K562 (cell line): ENCODE measurements around the gene ANKZF1. TPM values are rescaled to one million over a fixed set of nuclear protein-coding genes. Genes with fewer than 3 reads are reported as not detected.

Experiments used
- DPF2 ChIP-seq: fragments of 450-650 bp; IDR thresholded peaks from 2 replicates; pipeline ENCODE4 v1.6.1; 2016
- MYC ChIP-seq, 2 experiments: fragments of 250-450 bp in 1 of 2; sonication (Bioruptor Pico) in 1 of 2; IDR thresholded peaks; 2 replicates each; pipeline versions ENCODE4 v1.5.1 to v1.6.1; 2012 to 2021; ENCODE audit warnings: low read depth in 2 of 2, borderline replicate concordance in 1 of 2, improper control_type of control experiment in 1 of 2, low read length in 1 of 2, mild to moderate bottlenecking in 1 of 2, moderate library complexity in 1 of 2
- polyA plus RNA-seq, 8 experiments: library from polyadenylated mRNA; depleted of rRNA in 4 of 8; stranded (reverse) in 5 of 8; unstranded in 3 of 8; fragments of >200 nt; fragmentation: Nextera tagmentation in 2 of 8; fragmentation: Illumina TruSeq in 1 of 8; extraction: Ambion mirVana in 2 of 8; extraction: Trizol in 1 of 8; gene quantifications; 2 replicates each; pipeline versions ENCODE4 v1.2.1 to v1.2.3, GENCODE V29; 2011 to 2014; ENCODE audit warnings: inconsistent platforms in 1 of 8, missing spikeins in 1 of 8
- total RNA-seq, 7 experiments: library from RNA; depleted of rRNA in 6 of 7; stranded (reverse); fragments of >200 nt in 6 of 7; fragmentation: Illumina TruSeq in 2 of 7; extraction: Trizol in 2 of 7; gene quantifications; 2 replicates each; pipeline versions ENCODE4 v1.2.1 to v1.2.3, GENCODE V29; 2011 to 2021; ENCODE audit warnings: low replicate concordance in 1 of 7
- TF ChIP-seq, protein P1 (sequence below): fragments of 250-450 bp; sonication (Bioruptor Pico); IDR thresholded peaks from 2 replicates; pipeline ENCODE4 v1.5.0; 2021; ENCODE audit warnings: mild to moderate bottlenecking, borderline replicate concordance
- TF ChIP-seq, protein P2 (sequence below): sonication (generic); IDR thresholded peaks from 2 replicates; pipeline ENCODE4 v1.6.1; 2016
- TF ChIP-seq, protein P3 (sequence below): sonication (generic); formaldehyde crosslinking; IDR thresholded peaks from 2 replicates; pipeline ENCODE4 v1.8.0; 2022; ENCODE audit warnings: missing genetic modification reagents, mild to moderate bottlenecking, borderline replicate concordance

The ANKZF1 gene
- total and polyA plus RNA-seq, 9 of the 15 experiments (the other 6 are each of a cell fraction or from before 2014, with no cell fraction given) = 3.1 to 60.6 (median 31.0) TPM

DNA sequence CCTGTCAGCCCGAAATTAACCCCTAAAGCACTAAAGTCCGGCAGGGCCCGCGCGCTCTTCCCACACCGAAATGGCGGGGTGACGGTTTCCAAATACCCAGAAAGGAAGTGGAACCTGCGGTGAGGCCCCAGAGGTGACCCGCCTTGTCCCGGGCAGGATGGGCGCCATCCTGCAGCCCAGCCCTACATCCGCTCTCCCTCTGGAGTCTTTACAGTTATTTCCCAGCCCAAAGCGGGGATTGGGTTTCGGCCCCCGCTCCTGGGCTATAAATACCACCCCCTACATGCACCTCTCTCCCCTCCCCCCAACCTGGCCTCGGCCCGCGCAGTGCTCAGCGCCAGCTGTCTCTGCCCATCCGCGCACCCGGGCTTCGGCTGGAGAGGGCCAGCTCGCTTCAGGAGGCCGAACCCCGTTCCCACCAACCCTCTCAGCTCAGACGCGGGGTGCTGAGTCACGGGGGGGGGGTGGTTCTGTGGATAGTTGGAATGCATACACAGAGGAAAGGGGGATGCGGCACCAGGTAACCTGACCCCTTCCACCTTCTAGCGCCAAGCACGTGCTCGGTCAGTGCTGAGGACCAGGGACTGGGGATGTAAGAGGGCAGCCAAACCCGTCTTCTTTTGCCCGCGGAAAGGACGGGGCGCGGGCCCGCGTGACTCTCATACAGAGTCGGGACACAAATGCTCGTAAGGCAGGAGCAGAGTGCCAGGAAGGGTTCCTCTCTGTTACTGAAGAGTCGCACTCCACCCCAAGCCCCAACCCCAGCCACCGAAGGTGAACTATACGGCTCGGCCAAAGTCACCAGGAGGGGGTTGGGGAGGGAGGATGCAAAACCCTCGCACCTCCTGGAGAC is 23.5 kb downstream of the ANKZF1 start, which contains the start of gene TUBA4B (continued):
- TF ChIP-seq, protein P1, sequence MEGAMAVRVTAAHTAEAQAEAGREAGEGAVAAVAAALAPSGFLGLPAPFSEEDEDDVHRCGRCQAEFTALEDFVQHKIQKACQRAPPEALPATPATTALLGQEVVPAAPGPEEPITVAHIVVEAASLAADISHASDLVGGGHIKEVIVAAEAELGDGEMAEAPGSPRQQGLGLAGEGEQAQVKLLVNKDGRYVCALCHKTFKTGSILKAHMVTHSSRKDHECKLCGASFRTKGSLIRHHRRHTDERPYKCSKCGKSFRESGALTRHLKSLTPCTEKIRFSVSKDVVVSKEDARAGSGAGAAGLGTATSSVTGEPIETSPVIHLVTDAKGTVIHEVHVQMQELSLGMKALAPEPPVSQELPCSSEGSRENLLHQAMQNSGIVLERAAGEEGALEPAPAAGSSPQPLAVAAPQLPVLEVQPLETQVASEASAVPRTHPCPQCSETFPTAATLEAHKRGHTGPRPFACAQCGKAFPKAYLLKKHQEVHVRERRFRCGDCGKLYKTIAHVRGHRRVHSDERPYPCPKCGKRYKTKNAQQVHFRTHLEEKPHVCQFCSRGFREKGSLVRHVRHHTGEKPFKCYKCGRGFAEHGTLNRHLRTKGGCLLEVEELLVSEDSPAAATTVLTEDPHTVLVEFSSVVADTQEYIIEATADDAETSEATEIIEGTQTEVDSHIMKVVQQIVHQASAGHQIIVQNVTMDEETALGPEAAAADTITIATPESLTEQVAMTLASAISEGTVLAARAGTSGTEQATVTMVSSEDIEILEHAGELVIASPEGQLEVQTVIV (CRISPR knock-in tag) = no peak
- TF ChIP-seq, protein P2, sequence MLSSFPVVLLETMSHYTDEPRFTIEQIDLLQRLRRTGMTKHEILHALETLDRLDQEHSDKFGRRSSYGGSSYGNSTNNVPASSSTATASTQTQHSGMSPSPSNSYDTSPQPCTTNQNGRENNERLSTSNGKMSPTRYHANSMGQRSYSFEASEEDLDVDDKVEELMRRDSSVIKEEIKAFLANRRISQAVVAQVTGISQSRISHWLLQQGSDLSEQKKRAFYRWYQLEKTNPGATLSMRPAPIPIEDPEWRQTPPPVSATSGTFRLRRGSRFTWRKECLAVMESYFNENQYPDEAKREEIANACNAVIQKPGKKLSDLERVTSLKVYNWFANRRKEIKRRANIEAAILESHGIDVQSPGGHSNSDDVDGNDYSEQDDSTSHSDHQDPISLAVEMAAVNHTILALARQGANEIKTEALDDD = no peak
- peak; percentile 37 for TF ChIP-seq MYC (IDR thresholded peaks at IDR 0.05; ENCODE audit: low read depth, low read length)
- no peak for TF ChIP-seq MYC (CRISPR knock-in tag; IDR thresholded peaks at IDR 0.05; ENCODE audit: borderline replicate concordance, low read depth)
- TF ChIP-seq DPF2 = 0 out of 2 replicates have a peak, but pooled peaks have one; percentile 3
- TF ChIP-seq, protein P3, sequence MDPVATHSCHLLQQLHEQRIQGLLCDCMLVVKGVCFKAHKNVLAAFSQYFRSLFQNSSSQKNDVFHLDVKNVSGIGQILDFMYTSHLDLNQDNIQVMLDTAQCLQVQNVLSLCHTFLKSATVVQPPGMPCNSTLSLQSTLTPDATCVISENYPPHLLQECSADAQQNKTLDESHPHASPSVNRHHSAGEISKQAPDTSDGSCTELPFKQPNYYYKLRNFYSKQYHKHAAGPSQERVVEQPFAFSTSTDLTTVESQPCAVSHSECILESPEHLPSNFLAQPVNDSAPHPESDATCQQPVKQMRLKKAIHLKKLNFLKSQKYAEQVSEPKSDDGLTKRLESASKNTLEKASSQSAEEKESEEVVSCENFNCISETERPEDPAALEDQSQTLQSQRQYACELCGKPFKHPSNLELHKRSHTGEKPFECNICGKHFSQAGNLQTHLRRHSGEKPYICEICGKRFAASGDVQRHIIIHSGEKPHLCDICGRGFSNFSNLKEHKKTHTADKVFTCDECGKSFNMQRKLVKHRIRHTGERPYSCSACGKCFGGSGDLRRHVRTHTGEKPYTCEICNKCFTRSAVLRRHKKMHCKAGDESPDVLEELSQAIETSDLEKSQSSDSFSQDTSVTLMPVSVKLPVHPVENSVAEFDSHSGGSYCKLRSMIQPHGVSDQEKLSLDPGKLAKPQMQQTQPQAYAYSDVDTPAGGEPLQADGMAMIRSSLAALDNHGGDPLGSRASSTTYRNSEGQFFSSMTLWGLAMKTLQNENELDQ (CRISPR knock-in tag) = no peak
- TF ChIP-seq, all 486 proteins: peak for 31
